ENCODE results near the gene CAMK1D.

DNA sequence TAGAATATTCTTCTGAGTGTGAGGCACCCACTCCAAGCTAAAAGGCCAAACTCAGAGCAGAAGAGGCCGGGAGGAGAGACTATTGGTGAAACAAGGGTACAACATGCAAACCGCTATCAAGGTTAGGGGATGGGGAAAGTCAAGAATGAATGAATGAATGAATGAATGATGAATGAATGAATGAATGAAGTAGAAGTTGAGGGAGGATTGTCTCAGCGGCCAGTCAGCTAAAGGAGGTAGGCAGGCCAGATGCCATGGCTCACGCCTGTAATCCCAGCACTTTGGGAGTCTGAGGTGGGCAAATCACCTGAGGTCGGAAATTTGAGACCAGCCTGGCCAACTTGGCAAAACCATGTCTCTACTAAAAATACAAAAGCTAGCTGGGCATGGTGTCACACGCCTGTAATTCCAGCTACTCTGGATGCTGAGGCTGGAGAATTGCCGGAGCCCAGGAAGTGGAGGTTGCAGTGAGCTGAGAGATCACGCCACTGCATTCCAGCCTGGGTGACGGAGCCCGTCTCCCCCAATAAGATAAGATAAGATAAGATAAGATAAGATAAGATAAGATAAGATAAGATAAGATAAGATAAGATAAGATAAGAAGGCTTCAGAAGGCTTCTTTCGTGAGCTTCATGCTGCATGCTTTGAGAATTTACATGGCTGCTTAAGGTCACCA is 401.3 kb downstream of the CAMK1D start:
- TF ChIP-seq, protein P1, sequence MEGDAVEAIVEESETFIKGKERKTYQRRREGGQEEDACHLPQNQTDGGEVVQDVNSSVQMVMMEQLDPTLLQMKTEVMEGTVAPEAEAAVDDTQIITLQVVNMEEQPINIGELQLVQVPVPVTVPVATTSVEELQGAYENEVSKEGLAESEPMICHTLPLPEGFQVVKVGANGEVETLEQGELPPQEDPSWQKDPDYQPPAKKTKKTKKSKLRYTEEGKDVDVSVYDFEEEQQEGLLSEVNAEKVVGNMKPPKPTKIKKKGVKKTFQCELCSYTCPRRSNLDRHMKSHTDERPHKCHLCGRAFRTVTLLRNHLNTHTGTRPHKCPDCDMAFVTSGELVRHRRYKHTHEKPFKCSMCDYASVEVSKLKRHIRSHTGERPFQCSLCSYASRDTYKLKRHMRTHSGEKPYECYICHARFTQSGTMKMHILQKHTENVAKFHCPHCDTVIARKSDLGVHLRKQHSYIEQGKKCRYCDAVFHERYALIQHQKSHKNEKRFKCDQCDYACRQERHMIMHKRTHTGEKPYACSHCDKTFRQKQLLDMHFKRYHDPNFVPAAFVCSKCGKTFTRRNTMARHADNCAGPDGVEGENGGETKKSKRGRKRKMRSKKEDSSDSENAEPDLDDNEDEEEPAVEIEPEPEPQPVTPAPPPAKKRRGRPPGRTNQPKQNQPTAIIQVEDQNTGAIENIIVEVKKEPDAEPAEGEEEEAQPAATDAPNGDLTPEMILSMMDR (IDR thresholded peaks at IDR 0.05; ENCODE audit: control extremely low read depth in 1 of 3, insufficient read depth in 1 of 3, low read depth in 1 of 3, low read length in 3 of 3) = no peak
- TF ChIP-seq, protein P2, sequence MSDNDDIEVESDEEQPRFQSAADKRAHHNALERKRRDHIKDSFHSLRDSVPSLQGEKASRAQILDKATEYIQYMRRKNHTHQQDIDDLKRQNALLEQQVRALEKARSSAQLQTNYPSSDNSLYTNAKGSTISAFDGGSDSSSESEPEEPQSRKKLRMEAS (IDR thresholded peaks at IDR 0.05) = no peak
- TF ChIP-seq, protein P3, sequence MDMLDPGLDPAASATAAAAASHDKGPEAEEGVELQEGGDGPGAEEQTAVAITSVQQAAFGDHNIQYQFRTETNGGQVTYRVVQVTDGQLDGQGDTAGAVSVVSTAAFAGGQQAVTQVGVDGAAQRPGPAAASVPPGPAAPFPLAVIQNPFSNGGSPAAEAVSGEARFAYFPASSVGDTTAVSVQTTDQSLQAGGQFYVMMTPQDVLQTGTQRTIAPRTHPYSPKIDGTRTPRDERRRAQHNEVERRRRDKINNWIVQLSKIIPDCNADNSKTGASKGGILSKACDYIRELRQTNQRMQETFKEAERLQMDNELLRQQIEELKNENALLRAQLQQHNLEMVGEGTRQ (IDR thresholded peaks at IDR 0.05; ENCODE audit: low read length) = no peak
- no peak for TF ChIP-seq SUZ12 (IDR thresholded peaks at IDR 0.05; ENCODE audit: low read length)

All from H1 (cell line).